Activated naive CD4-positive, alpha-beta T cell treated with Interleukin-2 at 50 U/mL for 16 hours (primary cell): ENCODE data around the gene MYBPC3.

ENCODE experiments used
- DNase-seq: peaks from one replicate; pipeline ENCODE4 v3.0.0-alpha.2; 2020

Gene MYBPC3

GRCh38 chr11:47356129-47356997, 3.9 kb upstream of the MYBPC3 start:
- DNase-seq, result no peak

GRCh38 chr11:47355283-47356128, 3.0 kb upstream of the MYBPC3 start:
- no peak for DNase-seq

GRCh38 chr11:47354913-47355282, 2.4 kb upstream of the MYBPC3 start:
- no peak for DNase-seq

GRCh38 chr11:47353978-47354774, 1.7 kb upstream of the MYBPC3 start:
- no peak for DNase-seq

- DNase-seq, result no peak
Measured at GRCh38 chr11:47351156-47352126, 1.1 kb downstream of the MYBPC3 start.

GRCh38 chr11:47350315-47350714, 2.2 kb downstream of the MYBPC3 start:
- no peak for DNase-seq

GRCh38 chr11:47349521-47350095, 2.9 kb downstream of the MYBPC3 start:
- no peak for DNase-seq

GRCh38 chr11:47348859-47349258, 3.6 kb downstream of the MYBPC3 start:
- DNase-seq, result no peak

GRCh38 chr11:47348131-47348802, 4.2 kb downstream of the MYBPC3 start:
- no peak for DNase-seq

- no peak for DNase-seq
Measured at GRCh38 chr11:47347137-47347536, 5.4 kb downstream of the MYBPC3 start.

- DNase-seq, result no peak
Measured at GRCh38 chr11:47345890-47346563, 6.5 kb downstream of the MYBPC3 start.

GRCh38 chr11:47342854-47343253, 9.6 kb downstream of the MYBPC3 start:
- no peak for DNase-seq

- DNase-seq, result no peak
Measured at GRCh38 chr11:47342036-47342803, 10.3 kb downstream of the MYBPC3 start.

GRCh38 chr11:47340980-47341775, 11.3 kb downstream of the MYBPC3 start:
- no peak for DNase-seq

GRCh38 chr11:47340010-47340409, 12.5 kb downstream of the MYBPC3 start:
- no peak for DNase-seq

- DNase-seq, result no peak
Measured at GRCh38 chr11:47338396-47339241, 13.9 kb downstream of the MYBPC3 start.

- DNase-seq, result no peak
Measured at GRCh38 chr11:47337229-47337924, 15.1 kb downstream of the MYBPC3 start.
